ENCODE results near the gene TBC1D22A.

DNA sequence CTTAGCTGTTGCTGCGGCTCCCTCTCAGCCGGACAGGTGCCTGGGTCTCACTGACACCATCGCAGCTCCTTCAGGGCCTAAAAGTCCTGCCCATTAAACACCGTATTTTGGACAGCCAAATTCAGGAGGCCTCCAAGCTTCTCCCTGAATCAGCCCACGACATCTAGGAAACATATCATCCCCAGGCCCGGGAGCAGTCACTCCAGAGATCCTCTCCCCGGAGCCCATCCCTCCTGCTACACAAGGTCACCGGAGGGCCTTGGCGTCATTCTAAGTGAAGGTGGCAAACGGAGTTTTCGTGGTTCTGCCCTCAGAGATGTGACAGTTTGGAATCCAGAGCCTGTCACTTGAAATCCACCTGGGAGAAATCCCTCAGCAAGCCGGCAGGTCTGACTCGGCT is 232.5 kb downstream of the TBC1D22A start:
- TF ChIP-seq, protein P1, sequence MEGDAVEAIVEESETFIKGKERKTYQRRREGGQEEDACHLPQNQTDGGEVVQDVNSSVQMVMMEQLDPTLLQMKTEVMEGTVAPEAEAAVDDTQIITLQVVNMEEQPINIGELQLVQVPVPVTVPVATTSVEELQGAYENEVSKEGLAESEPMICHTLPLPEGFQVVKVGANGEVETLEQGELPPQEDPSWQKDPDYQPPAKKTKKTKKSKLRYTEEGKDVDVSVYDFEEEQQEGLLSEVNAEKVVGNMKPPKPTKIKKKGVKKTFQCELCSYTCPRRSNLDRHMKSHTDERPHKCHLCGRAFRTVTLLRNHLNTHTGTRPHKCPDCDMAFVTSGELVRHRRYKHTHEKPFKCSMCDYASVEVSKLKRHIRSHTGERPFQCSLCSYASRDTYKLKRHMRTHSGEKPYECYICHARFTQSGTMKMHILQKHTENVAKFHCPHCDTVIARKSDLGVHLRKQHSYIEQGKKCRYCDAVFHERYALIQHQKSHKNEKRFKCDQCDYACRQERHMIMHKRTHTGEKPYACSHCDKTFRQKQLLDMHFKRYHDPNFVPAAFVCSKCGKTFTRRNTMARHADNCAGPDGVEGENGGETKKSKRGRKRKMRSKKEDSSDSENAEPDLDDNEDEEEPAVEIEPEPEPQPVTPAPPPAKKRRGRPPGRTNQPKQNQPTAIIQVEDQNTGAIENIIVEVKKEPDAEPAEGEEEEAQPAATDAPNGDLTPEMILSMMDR (IDR thresholded peaks at IDR 0.05), result no peak
- no peak for TF ChIP-seq POLR2AphosphoS5 (IDR thresholded peaks at IDR 0.05)
- no peak for TF ChIP-seq POLR2A (IDR thresholded peaks at IDR 0.05)
- no peak for TF ChIP-seq EP300 (IDR thresholded peaks at IDR 0.05; ENCODE audit: low read depth)

Data from transverse colon (tissue), 4 donors.